OCI-LY1 (cell line): Measurements from ENCODE around the gene CNOT4.

Experiments
- H2AFZ ChIP-seq: fragments of 200-600 bp; sonication (generic), shearing (Covaris generic); 2 replicates; pipeline ENCODE4 v1.6.0; 2014; ENCODE audit warnings: antibody characterized with exemption, mild to moderate bottlenecking, low read length
- H3F3A ChIP-seq: fragments of 200-600 bp; sonication (generic), shearing (Covaris generic); 2 replicates; pipeline ENCODE4 v1.6.0; 2014; ENCODE audit warnings: mild to moderate bottlenecking, antibody characterized with exemption, low read length, moderate library complexity; ENCODE audit not compliant: insufficient read depth
- H3K27ac ChIP-seq: fragments of 200-600 bp; sonication (generic); 2 replicates; pipeline ENCODE4 v1.5.1; 2014; ENCODE audit warnings: low read length, mixed run types, mild to moderate bottlenecking, low read depth; ENCODE audit not compliant: poor library complexity, severe bottlenecking
- H3K27me3 ChIP-seq: fragments of 200-600 bp; sonication (generic); 2 replicates; pipeline ENCODE4 v1.6.0; 2014; ENCODE audit warnings: antibody characterized with exemption, mild to moderate bottlenecking, low read length, moderate library complexity; ENCODE audit not compliant: insufficient read depth
- H3K36me3 ChIP-seq: fragments of 200-600 bp; sonication (generic); 2 replicates; pipeline ENCODE4 v1.6.1; 2014; ENCODE audit warnings: mild to moderate bottlenecking, antibody characterized with exemption, low read length, moderate library complexity, mixed read lengths; ENCODE audit not compliant: insufficient read depth
- H3K4me1 ChIP-seq: fragments of 200-600 bp; sonication (generic); 2 replicates; pipeline ENCODE4 v1.5.1; 2014; ENCODE audit warnings: mild to moderate bottlenecking, low read length, moderate library complexity; ENCODE audit not compliant: insufficient read depth, severe bottlenecking
- H3K4me2 ChIP-seq: fragments of 200-600 bp; sonication (generic), shearing (Covaris generic); 2 replicates; pipeline ENCODE4 v1.6.1; 2014; ENCODE audit warnings: low read length
- H3K4me3 ChIP-seq: fragments of 200-600 bp; sonication (generic); 2 replicates; pipeline ENCODE4 v1.5.1; 2014; ENCODE audit warnings: low read length, low read depth, mild to moderate bottlenecking, mixed read lengths; ENCODE audit not compliant: poor library complexity, severe bottlenecking
- H3K79me2 ChIP-seq: fragments of 200-600 bp; shearing (Covaris generic); 2 replicates; pipeline ENCODE4 v1.6.1; 2016; ENCODE audit warnings: mixed run types, low read length, mixed read lengths; ENCODE audit not compliant: insufficient read depth
- H3K9ac ChIP-seq: fragments of 200-600 bp; sonication (generic), shearing (Covaris generic); 2 replicates; pipeline ENCODE4 v1.6.1; 2014; ENCODE audit warnings: mild to moderate bottlenecking, low read length, mixed read lengths
- H3K9me2 ChIP-seq: fragments of 200-600 bp; sonication (generic), shearing (Covaris generic); 2 replicates; pipeline ENCODE4 v1.6.1; 2014; ENCODE audit warnings: low read depth, mild to moderate bottlenecking, low read length, mixed read lengths
- H3K9me3 ChIP-seq: fragments of 200-600 bp; shearing (Covaris generic); 2 replicates; pipeline ENCODE4 v1.6.1; 2014; ENCODE audit warnings: low read length, mixed read lengths
- H4K20me1 ChIP-seq: fragments of 200-600 bp; sonication (generic), shearing (Covaris generic); 2 replicates; pipeline ENCODE4 v1.6.0; 2016; ENCODE audit warnings: mild to moderate bottlenecking, low read length; ENCODE audit not compliant: insufficient read depth
- EZH2 ChIP-seq: fragments of 200-600 bp; sonication (generic), shearing (Covaris generic); IDR thresholded peaks from 2 replicates; pipeline ENCODE4 v1.8.0; 2017; ENCODE audit warnings: borderline replicate concordance, mixed run types, mild to moderate bottlenecking, antibody characterized with exemption, low read length, moderate library complexity, mixed read lengths
- TF ChIP-seq, protein P1 (sequence below): fragments of 200-600 bp; sonication (generic), shearing (Covaris generic); IDR thresholded peaks from 2 replicates; pipeline ENCODE4 v1.5.1; 2017; ENCODE audit warnings: mild to moderate bottlenecking, antibody characterized with exemption, low read length, moderate library complexity, mixed read lengths

Gene CNOT4

DNA sequence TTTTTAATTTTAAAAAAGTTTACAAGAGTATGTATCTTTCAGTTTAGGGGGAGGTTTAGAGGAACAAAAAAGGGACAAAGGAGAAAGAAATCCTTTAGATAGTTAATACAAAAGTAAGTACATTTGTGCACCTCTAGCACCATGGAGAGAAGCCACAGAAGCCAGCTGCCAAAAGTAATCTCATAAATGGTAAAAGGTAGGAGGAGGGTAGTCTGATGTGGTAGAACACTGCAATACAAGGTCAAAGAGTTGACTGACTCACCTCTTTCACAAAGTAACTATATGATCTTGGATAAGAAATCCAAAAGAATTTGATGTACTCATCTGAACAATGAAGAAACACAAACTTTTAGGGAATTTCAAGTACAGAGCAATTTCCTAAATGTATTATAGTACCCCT, 68.1 kb downstream of the CNOT4 start:
- H3K27ac ChIP-seq = no peak overlapping the region
- no peaks in the 10 kb centered on the region; the same call in 1 of the 2 replicates for H3F3A ChIP-seq
- peaks cover 3% of the 10 kb centered on the region; the same call in 1 of the 2 replicates for H4K20me1 ChIP-seq
- no peak overlapping the region for H3K4me3 ChIP-seq
- TF ChIP-seq EZH2 = no peak
- TF ChIP-seq, protein P1, sequence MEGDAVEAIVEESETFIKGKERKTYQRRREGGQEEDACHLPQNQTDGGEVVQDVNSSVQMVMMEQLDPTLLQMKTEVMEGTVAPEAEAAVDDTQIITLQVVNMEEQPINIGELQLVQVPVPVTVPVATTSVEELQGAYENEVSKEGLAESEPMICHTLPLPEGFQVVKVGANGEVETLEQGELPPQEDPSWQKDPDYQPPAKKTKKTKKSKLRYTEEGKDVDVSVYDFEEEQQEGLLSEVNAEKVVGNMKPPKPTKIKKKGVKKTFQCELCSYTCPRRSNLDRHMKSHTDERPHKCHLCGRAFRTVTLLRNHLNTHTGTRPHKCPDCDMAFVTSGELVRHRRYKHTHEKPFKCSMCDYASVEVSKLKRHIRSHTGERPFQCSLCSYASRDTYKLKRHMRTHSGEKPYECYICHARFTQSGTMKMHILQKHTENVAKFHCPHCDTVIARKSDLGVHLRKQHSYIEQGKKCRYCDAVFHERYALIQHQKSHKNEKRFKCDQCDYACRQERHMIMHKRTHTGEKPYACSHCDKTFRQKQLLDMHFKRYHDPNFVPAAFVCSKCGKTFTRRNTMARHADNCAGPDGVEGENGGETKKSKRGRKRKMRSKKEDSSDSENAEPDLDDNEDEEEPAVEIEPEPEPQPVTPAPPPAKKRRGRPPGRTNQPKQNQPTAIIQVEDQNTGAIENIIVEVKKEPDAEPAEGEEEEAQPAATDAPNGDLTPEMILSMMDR = no peak
- H3K9me2 ChIP-seq = 0 out of 2 replicates have a peak, but pooled peaks cover under 1% of the 10 kb centered on the region
- H3K27me3 ChIP-seq = no peaks in the 10 kb centered on the region
- H2AFZ ChIP-seq = no peak overlapping the region
- H3K79me2 ChIP-seq = peaks cover 41% of the 10 kb centered on the region
- no peak overlapping the region for H3K4me2 ChIP-seq
- H3K9me3 ChIP-seq = peaks cover 7% of the 10 kb centered on the region
- H3K36me3 ChIP-seq = peaks cover 33% of the 10 kb centered on the region
- H3K9ac ChIP-seq = no peak overlapping the region
- no peaks in the 10 kb centered on the region for H3K4me1 ChIP-seq

DNA sequence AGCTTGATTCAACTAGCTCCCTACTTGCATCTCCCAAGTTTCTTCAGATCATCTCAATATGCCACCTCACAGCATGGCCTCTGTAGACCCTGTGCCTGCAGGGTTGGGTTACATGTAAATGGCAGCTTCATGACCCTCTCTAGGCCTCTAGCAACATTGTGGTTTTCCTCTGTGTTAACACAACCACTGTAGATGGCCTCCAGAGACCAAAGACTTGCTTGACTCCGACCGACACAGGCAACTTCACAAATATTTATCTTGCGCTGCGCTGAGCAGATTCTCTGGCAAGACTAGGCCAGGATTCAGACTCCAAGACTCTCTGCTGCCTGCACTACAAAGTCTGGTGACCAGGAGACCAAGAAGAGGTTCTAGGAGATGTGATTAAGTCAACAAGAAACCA, 75.9 kb downstream of the CNOT4 start:
- Histone ChIP-seq H3K36me3 (peaks cover 58% of the 10 kb centered on the region), H4K20me1 (no peaks in the 10 kb centered on the region)

DNA sequence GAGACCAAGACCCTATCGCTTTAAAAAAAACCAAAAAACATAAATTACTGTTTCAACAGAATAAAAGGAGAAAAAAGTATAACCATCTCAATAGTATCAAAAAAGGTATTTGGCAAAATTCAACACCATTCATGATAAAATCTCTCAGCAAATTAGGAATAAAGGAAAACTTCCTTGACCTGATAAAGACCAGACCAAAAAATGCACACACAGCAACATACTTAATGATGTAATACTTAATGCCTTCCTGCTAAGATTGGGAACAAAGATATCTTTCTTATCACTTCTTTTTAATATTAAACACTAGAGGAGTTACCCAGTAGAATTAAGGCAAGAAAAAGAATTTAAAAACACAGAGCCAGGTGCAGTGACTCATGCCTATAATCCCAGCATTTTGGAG, 79.3 kb downstream of the CNOT4 start:
- peaks cover 35% of the 10 kb centered on the region for H3K36me3 ChIP-seq
- H3K4me1 ChIP-seq = no peaks in the 10 kb centered on the region
- H3K4me3 ChIP-seq = no peak overlapping the region
- no peak overlapping the region for H3K27ac ChIP-seq
- no peaks in the 10 kb centered on the region for H3F3A ChIP-seq
- no peak overlapping the region for H2AFZ ChIP-seq
- no peak overlapping the region for H3K4me2 ChIP-seq
- TF ChIP-seq, protein P1 = no peak
- TF ChIP-seq EZH2 = no peak
- H3K9ac ChIP-seq = no peak overlapping the region
- no peaks in the 10 kb centered on the region for H3K9me2 ChIP-seq
- no peaks in the 10 kb centered on the region for H3K27me3 ChIP-seq
- no peaks in the 10 kb centered on the region for H3K9me3 ChIP-seq
- no peaks in the 10 kb centered on the region; the same call in 1 of the 2 replicates for H4K20me1 ChIP-seq
- peaks cover 37% of the 10 kb centered on the region for H3K79me2 ChIP-seq

More for the DNA sequence above, 75.9 kb downstream of the CNOT4 start:
- Histone ChIP-seq H3K9me3 (no peaks in the 10 kb centered on the region), H3K27me3 (no peaks in the 10 kb centered on the region), H3K4me3 (no peak overlapping the region), H2AFZ (no peak overlapping the region), H3K9ac (no peak overlapping the region), H3F3A (no peaks in the 10 kb centered on the region), H3K4me2 (no peak overlapping the region), H3K4me1 (no peaks in the 10 kb centered on the region), H3K27ac (no peak overlapping the region), H3K9me2 (0 out of 2 replicates have a peak, but pooled peaks cover 3% of the 10 kb centered on the region), H3K79me2 (peaks cover 17% of the 10 kb centered on the region; the same call in 1 of the 2 replicates)
- TF ChIP-seq, protein P1 = no peak
- TF ChIP-seq EZH2 = no peak
